TTC549 (cell line): Measurements from ENCODE around the gene DRD4.

Source experiments
- FAIRE-seq: peaks from 2 replicates; lab custom pipeline; 2012; peaks lifted over from hg19 to GRCh38; lab: Jason Lieb, UNC

Gene DRD4

DNA sequence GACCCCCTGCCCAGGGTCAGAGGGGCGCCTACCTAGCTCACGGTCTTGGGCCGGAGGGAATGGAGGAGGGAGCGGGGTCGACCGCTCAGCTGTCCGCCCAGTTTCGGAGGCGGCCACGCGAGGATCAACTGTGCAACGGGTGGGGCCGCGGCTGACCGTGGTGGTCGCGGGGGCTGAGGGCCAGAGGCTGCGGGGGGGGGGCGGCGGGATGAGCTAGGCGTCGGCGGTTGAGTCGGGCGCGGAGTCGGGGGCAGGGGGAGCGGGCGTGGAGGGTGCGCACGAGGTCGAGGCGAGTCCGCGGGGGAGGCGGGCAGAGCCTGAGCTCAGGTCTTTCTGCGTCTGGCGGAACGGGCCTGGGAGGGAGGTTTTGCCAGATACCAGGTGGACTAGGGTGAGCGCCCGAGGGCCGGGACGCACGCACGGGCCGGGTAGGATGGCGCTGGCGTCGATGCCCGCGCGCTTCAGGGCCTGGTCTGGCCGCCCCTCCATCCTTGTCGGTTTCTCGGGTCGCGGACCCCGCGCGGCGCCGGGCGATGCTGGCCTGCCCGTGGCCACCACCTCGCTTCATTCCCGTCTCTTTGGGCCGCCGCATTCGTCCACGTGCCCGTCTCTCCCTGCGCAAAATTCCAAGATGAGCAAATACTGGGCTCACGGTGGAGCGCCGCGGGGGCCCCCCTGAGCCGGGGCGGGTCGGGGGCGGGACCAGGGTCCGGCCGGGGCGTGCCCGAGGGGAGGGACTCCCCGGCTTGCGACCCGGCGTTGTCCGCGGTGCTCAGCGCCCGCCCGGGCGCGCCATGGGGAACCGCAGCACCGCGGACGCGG, at the start of gene DRD4:
Gene DRD4, plus strand, starts transcription at position 759 of the 822 bp plus-strand sequence. Its CDS starts 36 bp downstream, at position 795.
- no peak for FAIRE-seq

DNA sequence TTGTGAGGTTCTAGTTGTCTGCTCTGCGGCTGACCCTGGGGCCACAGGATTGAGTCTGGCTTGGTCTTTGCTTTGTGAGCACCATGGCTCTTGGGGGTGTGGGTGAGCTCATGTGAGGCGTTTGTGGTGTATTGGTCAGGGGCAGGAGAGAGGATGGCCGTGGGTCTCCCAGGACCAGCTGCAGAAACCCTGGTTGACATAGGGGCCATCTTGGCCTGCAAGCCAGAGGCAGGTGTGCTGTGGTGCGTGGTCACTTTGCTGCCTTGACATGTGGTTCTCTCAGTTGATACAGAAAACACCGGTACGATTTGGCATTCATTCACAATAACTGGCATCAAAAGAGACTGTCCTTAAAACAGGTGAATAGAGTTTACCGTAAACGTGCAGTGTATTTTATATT, 49.5 kb upstream of the DRD4 start:
- FAIRE-seq: no peak

DNA sequence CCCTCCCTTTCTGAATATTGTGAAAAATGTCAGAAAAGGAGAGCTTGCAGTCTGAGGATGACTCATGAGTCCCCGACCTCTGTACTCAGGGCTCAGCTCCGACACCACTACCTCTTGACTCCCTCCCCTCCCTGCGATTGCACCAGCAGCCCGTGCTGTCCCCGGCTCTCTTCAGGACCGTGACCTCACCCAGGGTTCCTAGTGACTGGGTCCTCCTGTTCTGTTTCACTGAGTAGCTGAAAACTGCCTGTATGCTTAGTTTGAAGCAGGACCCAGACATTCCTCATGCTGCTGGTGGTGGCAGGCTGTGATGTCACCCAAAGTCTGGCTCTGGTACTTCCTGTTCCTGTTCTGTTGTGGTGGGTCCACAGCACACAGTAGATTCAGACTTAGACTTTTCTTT, 49.1 kb upstream of the DRD4 start:
- FAIRE-seq: no peak

DNA sequence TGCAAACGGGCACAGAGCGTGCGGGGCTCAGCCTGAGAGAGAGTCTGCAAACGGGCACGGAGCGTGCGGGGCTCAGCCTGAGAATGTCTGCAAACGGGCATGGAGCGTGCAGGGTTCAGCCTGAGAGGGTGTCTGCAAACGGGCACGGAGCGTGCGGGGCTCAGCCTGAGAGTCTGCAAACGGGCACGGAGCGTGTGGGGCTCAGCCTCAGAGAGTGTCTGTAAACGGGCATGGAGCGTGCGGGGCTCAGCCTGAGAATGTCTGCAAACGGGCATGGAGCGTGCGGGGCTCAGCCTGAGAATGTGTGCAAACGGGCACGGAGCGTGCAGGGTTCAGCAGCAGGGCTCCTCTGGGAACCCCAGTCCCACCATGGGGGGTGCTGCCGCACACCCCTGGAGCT, 47.3 kb upstream of the DRD4 start:
- FAIRE-seq: no peak

DNA sequence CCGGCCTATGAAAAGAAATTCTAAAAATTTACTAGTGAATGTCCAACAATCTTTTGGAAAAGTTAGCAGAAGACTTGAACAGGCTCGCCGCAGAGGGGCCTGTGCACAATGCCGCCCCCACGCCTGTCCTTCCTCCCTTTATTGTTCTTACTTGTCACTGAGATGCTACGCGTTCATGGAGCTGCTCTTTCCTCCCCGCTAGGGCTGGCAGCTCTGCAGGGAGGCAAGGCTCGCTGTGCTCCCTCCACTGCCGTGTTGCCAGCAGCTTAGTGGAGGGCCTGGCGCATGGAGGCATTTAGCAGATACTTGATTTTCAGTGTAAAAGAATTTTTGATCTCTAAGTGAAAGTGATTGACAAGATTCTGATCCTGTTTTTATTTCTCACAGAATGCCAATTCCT, 46.1 kb upstream of the DRD4 start:
- FAIRE-seq: no peak

DNA sequence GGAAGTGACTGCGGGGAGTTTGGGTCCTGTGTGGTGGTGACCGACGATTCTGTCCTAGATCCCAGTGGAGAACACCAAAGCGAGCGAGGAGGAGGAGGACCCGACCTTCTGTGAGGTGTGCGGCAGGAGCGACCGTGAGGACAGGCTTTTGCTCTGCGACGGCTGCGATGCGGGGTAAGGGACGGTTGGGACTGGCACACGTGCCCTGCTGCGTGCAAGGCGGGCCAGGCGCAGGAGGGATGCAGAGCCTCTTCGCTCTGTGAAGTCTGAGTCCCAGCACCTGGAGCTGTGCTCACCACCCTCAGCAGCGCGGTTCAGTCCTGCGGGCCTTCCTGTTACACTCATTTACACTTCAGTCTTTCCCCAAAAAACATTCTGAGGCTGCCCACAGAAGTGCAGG, 44.6 kb upstream of the DRD4 start:
- FAIRE-seq: no peak

DNA sequence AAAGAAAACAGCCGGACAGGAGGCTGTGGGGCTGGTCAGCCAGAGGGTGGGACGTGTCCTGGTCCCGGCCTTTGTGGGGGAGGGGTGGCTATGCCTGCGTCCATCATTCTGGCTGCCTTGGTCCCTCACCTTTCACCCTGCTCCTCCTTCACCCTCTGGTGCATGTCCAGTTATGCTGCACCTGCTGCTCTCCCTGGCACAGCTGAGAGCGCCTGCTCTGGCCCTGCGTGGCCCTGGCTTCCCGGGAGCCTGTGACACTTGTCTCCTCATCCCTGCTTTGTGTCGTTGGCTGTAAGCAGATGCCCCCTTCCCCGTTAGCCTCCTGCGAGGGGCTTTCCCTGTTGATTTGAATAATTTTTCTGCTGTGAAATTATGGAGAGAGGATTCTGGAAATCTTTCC, 44.2 kb upstream of the DRD4 start:
- FAIRE-seq: no peak

DNA sequence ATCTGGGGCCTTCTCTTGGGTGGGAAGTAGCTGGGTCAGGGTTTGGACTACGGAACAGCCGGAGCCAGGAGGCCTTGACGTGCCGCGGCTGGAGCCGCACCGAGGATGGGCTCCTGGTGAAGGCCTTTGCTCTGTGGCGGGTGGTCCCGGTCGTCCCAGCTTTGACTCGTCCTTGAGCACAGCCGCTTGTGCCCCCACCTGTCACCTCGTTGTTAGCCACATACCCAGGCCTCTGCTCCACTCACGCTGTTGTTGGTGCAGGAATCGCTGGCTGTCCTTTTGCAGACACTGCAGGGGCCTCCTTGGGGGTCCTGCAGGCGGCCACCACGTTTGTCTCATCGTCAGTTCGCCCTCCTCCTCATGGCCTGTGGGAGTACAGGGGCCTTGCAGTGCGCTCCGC, 43.7 kb upstream of the DRD4 start:
- no peak for FAIRE-seq

DNA sequence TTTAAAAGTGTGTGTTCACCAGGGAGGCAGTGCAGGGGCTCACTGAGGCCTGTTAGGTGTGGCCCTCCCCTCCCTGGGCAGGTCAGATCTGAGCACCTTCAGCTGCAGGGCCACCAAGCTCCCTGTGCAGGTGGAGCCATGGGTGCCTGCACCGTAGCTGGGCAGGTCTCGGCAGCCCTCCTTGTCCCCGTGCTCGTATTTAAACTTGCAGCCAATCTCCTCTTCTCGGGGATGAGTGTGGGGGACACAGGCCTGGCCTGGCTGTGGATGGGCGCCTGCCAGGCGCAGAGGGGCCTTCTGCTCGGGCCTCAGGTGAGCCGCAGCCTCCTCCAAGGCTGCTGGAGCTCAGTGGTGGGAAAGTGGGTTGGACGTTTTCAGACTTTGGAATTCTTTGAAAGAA, 41.7 kb upstream of the DRD4 start:
- FAIRE-seq: no peak

DNA sequence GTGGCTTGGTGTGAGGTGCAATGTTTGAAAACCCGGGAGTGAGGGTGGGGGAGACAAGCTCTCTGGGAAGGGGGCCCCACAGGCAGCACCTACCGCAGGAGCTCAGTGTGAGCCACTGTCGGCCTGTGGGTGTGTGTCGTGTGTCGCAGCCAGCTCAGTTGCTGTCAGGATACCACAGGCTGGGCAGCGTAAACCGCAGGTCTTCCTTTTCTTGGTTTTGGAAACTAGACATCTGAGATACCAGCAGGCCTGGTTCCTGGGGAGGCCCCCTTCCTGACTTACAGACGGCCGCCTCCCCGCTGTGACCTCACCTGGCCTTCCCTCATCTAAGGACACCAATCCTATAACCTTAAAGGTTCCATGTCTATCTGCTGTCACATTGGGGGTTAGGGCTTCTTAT, 40.7 kb upstream of the DRD4 start:
- FAIRE-seq: no peak

DNA sequence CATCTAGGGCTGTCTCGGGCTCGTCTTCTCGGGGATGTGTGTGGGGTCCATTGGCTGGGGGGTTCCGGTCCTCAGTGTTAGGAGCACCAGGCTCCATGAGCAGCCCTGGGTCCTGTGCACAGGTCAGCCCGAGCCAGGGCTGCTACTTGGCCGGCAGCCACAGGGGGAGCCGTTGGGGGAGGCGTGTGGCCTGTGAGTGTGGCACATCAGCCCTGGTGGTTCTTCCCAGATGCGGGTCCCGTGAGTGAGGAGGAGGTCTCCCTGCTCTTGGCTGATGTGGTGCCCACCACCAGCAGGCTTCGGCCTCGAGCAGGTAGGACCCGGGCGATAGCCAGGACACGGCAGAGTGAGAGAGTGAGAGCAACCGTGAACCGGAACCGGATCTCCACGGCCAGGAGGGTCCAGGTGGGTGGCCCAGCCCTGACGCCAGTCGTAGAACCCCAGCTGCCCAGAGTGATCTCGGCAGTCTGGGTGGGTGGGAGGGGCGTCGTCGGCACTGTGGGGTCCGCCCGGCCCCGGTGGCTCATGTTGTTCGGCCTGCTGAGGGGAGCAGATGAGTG, 39.8 kb upstream of the DRD4 start:
- FAIRE-seq: no peak

DNA sequence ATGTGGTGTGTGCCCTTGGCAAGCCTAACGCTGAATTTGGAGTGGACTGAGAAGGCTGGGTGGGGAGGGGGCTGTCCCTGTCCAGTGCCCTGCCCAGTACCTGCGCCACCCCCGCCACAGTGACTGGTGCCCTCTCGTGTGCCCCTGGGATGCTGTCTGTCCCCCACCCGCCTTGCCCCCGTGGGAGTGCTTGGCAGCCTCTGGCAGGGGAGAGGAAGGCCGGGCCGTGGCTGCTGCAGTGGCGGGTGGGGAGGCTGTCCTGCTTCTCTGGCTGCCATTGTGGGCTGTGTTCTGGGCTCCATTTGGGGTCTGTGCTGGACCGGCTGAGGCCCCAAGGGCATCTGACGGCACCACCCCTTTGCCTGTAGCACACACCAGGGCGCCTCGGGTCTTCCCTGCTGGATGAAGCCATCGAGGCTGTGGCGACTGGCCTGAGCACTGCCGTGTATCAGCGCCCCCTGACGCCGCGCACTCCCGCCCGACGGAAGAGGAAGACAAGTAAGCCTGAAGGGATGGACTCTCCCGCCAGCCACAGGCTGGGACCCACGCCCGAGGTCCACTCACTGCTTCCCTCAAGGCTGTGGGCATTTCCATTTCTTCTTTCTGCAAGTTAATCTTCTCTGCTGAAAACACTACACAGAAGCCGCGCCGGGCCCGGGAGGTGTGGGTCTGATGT, 38.9 kb upstream of the DRD4 start:
- FAIRE-seq: no peak

DNA sequence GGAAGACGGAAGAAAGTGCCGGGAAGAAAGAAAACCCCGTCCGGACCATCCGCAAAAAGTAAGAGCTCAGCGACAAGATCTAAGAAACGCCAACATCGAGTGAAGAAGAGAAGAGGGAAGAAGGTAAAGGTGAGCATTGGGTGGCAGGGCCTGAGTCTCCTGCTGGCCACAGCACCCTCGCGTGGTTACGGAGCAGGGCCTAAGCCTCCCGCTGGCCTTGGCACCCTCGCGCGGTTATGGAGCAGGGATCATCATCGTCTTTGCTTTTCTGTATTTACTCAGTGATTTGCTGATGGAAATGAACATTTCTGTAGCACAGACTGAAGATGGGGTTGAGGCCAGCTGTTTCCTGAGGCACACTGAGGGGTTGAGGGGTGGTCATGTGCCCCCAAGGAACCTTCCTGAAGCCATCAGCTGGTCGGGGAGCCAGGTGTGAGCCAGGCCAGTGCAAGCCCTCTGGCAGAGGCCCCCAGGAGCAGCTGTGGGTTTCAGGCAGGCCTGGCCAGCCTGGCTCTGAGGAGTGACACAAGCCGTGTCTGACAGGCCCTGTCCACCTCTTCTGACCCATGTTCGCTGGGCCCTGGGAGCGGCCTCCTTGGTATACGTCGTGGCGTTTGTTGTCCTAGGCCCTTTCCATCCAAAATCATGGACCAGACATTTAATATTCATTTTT, 35.4 kb upstream of the DRD4 start:
- FAIRE-seq: no peak

DNA sequence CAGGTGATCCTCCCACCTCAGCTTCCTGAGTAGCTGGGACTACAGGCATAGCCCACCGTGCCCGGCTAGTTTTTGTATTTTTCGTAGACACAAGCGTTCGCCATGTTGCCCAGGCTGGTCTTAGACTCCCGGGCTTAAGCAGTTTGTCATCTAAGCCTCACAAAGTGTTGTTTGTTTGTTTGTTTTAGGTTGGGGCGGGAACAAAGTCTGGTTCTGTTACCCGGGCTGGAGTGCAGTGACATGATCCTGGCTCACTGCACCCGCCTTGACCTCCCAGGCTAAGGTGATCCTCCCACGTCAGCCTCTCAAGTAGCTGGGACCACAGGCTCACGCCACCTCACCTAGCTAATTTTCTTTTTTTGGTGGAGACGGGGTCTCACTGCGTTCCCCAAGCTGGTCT, 33.9 kb upstream of the DRD4 start:
- no peak for FAIRE-seq

DNA sequence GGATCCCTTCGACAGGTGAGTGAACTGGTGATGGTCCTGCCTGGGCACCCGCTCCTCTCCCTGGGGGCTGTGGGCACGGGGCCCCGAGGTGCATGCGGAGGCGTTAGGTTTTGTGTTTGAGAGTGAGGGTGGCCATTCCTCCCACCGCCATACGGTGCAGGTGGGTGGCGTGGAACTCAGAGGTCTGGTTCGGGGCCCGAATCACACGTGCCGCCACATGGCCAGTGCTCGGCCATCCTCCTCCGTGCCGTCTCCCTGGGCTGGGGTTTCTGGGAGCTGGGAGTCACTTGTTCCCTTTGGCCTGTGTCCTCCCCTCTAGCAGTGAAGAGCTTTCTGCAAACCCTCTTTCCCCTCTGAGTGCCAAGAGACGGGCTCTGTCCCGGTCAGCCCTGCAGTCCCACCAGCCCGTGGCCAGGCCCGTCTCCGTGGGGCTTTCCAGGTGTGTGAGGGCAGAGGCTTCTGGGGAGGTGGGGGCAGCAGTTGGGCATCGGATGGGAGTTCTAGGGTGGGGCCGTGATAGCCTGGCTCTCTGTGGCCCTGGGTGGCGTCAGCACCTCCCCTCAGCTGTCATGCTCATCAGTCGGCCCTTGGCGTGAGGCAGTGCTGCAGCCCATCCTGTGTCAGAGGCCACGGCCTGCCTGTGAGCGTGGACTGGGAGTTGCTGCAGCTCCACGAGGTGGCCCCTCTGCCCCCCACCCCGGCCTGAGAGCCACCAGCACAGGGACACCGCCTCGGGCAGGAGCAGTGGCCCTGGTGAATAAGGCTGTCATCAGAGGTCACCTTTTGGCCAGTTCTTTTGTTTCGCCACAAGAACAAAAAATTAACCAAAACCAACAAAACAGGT, 31.6 kb upstream of the DRD4 start:
- FAIRE-seq: no peak

DNA sequence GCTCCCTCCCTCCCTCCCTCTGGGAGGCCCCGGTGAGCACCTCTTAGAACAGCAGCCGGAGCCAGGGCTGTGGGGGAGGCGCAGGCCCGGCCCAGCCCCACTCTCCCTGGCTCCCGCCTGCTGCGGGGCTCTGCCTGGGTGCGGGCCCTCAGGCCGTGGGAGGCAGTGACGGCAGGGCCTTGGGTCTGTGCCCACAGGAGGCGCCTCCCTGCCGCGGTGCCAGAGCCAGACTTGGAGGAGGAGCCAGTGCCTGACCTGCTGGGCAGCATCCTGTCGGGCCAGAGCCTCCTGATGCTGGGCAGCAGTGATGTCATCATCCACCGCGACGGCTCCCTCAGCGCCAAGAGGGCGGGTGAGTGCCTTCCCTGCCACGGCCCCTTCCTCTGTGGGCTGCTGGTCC, 30.8 kb upstream of the DRD4 start:
- no peak for FAIRE-seq

DNA sequence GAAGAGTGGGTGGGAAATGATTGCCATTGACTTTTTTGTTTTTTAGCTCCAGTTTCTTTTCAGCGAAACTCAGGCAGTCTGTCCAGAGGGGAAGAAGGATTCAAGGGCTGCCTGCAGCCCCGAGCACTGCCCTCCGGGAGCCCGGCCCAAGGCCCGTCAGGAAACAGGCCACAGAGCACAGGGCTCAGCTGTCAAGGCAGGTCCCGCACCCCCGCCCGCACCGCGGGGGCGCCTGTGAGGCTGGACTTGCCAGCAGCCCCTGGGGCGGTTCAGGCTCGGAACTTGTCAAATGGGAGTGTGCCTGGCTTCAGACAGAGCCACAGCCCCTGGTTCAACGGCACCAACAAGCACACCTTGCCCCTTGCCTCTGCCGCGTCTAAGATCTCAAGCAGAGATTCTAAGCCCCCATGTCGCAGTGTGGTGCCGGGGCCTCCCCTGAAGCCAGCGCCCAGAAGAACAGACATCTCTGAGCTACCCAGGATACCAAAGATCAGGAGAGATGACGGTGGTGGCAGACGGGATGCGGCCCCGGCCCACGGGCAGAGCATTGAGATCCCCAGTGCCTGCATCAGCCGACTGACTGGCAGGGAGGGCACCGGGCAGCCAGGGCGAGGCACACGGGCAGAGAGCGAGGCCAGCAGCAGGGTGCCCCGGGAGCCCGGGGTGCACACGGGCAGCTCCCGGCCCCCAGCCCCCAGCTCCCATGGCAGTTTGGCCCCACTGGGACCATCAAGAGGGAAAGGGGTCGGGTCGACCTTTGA, 29.9 kb upstream of the DRD4 start:
- no peak for FAIRE-seq

DNA sequence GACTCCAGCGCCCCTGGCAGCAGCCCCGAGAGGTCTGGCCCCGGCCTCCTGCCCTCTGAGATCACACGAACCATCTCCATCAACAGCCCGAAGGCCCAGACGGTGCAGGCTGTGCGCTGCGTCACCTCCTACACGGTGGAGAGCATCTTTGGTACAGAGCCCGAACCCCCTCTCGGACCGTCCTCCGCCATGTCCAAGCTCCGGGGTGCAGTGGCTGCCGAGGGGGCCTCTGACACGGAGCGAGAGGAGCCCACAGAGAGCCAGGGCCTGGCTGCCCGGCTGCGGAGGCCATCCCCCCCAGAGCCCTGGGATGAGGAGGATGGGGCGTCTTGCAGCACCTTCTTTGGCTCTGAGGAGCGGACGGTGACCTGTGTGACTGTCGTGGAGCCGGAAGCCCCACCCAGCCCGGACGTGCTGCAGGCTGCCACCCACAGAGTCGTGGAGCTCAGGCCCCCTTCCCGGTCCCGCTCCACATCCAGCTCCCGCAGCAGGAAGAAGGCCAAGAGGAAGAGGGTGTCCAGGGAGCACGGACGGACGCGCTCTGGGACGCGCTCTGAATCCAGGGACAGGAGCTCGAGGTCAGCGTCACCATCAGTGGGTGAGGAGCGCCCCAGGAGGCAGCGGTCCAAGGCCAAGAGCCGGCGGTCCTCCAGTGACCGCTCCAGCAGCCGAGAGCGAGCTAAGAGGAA, 29.0 kb upstream of the DRD4 start:
- FAIRE-seq: no peak

DNA sequence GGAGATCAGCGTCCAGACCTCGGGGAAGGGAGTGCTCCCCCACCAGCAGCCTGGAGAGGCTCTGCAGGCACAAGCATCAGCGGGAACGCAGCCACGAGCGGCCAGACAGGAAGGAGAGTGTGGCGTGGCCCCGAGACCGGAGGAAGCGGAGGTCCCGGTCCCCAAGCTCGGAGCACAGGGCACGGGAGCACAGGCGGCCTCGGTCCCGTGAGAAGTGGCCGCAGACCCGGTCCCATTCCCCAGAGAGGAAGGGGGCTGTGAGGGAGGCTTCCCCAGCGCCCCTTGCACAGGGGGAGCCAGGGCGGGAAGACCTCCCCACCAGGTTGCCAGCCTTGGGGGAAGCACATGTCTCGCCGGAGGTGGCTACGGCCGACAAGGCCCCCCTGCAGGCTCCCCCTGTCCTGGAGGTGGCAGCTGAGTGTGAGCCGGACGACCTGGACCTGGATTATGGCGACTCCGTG, 28.2 kb upstream of the DRD4 start:
- no peak for FAIRE-seq

DNA sequence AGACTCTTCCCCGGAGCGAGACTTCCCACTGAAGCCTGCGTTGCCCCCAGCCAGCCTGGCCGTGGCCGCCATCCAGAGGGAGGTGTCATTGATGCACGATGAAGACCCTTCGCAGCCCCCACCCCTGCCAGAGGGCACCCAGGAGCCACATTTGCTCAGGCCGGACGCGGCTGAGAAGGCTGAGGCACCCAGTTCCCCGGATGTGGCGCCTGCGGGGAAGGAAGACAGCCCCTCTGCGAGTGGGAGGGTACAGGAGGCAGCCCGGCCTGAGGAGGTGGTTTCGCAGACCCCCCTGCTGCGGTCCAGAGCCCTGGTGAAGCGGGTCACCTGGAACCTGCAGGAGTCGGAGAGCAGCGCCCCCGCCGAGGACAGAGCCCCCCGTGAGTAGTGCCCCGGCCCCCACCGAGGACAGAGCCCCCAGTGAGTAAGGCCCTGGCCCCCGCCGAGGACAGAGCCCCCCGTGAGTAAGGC, 27.7 kb upstream of the DRD4 start:
- FAIRE-seq: no peak
